Measurements from ENCODE around the gene LEFTY1.

- no peak for TF ChIP-seq CTCF (IDR thresholded peaks at IDR 0.05 in 8 of 11, conservative IDR thresholded peaks at IDR 0.05 in 3 of 11)
- no peak for TF ChIP-seq POLR2AphosphoS5 (IDR thresholded peaks at IDR 0.05)
Observed at GRCh38 chr1:225937048-225937968, 48.4 kb upstream of the LEFTY1 start.
